NCI-H69 (cell line): ENCODE measurements around the gene KAT14.
"Not testable (repeated sequence)": the region's sequence is repeated elsewhere in the genome, so short reads cannot be mapped to it uniquely, and the experiment has no call there.

Experiments
- DNase-seq: peaks from one replicate; lab custom pipeline; 2025; lab: John Stamatoyannopoulos, UW

KAT14 gene

GRCh38 chr20:18137412-18138265 is at the start of gene KAT14, which contains the start of gene PET117:
TSS of gene KAT14 (plus strand) at chr20:18137863. CDS start at chr20:18142661, 4,798 bp downstream.
TSS of gene PET117 (plus strand) at chr20:18137863. CDS start at chr20:18137956, 93 bp downstream.
- DNase-seq, result peak; percentile 97

DNA sequence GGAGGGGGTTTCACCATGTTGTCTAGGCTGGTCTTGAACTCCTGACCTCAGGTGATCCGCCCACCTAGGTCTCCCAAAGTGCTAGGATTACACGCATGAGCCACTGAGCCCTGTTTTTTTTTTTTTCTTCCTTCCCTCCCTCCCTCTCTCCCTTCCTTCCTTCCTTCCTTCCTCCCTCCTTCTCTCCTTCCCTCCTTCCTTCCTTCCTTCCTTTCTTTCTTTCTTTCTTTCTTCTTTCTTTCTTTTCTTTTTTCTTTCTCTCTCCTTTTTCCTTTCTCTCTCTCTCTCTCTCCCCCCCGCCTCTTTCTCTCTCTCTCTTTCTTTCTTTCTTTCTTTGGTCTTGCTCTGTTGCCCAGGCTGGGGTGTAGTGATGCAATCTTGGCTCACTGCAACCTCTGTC is 49.4 kb upstream of the KAT14 start:
- DNase-seq, result not testable (repeated sequence)

DNA sequence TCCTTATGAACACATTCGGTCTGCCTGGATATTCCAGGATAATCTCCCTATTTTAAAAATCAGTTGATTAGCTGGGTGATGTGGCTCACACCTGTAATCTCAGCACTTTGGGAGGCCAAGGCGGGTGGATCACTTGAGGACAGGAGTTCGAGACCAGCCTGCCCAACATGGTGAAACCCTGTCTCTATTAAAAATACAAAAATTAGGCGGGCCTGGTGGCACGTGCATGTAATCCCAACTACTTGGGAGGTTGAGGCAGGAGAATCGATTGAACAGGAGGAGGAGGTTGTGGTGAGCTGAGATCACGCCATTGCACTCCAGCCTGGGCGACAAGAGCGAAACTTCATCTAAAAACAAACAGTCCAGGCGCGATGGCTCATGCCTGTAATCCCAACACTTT is 48.8 kb upstream of the KAT14 start:
- not testable (repeated sequence) for DNase-seq

- DNase-seq, result no peak
These were observed 47.6 kb upstream of the KAT14 start for GRCh38 chr20:18090044-18090443.

GRCh38 chr20:18090477-18090876 is 47.2 kb upstream of the KAT14 start:
- DNase-seq, result no peak

DNA sequence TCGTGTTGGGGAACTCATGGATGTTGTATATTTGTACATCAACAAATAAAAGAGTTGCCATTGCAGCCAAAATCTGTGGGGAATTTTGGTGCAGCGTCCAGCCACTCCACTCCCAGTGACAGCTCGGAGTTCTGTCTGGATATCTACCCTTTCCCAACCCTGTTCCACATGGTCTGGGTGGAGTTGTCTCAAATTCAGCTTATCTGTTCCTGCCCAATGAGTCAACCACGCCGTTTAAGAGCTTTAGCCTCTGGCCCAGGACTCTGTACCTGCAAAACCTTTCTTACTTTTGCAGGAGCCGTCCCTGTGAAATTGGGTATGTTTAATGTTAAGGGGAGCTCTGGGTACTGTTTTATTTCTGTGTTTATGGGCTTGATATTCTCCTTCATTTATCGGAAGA is 46.0 kb upstream of the KAT14 start:
- no peak for DNase-seq

DNA sequence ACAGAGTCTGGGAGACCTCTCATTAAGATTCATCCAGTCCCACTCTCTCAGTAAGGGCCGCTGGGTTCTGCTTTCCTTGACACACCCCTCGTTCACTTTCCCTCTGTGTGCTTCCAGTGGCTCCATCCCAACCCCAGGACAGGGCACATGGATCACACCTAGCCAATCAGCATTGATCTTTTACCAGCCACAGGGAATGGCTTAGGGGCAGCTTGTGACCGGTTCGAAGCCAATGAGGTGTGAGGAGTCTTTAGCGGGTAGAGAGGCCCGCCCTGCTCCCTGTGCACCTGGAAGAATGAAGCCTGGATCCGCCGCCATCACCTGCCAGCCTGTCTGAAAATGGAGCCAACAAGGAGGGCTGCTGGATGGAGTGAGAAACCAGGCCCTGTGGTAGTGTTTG is 44.8 kb upstream of the KAT14 start:
- no peak for DNase-seq

- no peak for DNase-seq
These were observed 44.3 kb upstream of the KAT14 start for GRCh38 chr20:18093388-18093787.

DNA sequence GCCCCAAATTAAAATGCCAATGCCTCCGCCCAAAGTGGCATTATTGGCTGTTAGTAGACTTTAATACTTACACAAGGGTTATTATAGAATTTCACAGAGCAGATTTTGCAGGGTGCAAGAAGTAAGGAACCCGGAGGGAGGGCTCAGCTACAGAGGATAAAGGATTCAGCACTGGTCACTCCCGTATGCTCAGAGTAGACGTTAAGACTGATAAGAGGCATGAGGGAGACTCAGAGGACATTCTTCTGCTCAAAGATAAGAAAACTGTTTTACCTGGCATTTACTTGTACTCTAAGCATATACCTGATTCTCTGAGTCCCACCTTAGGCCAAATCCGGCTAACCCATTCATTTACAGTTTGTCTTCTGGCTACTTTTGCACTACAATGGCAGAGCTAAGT is 43.5 kb upstream of the KAT14 start:
- no peak for DNase-seq

GRCh38 chr20:18100569-18100968 is 37.1 kb upstream of the KAT14 start:
- not testable (repeated sequence) for DNase-seq

DNA sequence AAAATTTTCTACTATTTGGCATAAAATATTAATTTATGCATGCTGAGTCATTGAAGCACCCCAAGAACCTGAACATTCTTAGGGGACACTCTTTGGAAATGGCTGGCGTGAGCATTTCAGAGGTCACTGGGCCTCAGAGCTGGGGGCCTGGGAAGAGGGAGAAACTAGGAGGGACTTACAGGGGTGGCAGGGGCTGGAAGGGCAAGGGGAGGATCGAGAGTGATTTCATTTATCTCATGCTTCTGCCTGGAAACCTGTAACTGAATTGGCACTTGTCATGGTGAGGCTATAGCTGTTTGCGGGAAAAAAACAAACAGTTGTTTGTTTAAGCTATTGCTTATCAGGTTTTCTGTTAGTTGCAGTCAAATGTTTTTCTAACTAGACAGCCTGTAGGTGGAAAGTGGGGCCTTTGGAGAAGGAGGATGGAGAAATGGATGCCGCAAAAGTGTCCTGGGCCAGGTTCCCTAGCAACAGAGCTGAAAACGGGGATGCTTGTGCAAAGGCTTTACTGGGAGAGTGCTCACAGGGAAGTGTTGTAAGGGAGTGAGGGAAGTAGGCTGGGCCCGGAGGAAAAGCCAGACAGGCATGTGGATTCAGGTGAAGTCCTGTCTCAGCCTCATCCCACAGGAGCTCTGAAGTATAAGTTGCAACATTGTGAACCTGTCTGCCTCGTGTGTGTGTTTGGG is 36.4 kb upstream of the KAT14 start:
- DNase-seq, result no peak

- peak; percentile 89 for DNase-seq
These were observed 34.2 kb upstream of the KAT14 start for GRCh38 chr20:18103497-18103896.

- no peak for DNase-seq
These were observed 29.3 kb upstream of the KAT14 start for GRCh38 chr20:18108326-18108725.

GRCh38 chr20:18128574-18128973 is 9.1 kb upstream of the KAT14 start:
- DNase-seq, result not testable (repeated sequence)

GRCh38 chr20:18132663-18133062 is 5.0 kb upstream of the KAT14 start:
- no peak for DNase-seq

GRCh38 chr20:18133962-18134361 is 3.7 kb upstream of the KAT14 start:
- peak; percentile 99 for DNase-seq

GRCh38 chr20:18138266-18138582 is 561 bp downstream of the KAT14 start:
- no peak for DNase-seq

DNA sequence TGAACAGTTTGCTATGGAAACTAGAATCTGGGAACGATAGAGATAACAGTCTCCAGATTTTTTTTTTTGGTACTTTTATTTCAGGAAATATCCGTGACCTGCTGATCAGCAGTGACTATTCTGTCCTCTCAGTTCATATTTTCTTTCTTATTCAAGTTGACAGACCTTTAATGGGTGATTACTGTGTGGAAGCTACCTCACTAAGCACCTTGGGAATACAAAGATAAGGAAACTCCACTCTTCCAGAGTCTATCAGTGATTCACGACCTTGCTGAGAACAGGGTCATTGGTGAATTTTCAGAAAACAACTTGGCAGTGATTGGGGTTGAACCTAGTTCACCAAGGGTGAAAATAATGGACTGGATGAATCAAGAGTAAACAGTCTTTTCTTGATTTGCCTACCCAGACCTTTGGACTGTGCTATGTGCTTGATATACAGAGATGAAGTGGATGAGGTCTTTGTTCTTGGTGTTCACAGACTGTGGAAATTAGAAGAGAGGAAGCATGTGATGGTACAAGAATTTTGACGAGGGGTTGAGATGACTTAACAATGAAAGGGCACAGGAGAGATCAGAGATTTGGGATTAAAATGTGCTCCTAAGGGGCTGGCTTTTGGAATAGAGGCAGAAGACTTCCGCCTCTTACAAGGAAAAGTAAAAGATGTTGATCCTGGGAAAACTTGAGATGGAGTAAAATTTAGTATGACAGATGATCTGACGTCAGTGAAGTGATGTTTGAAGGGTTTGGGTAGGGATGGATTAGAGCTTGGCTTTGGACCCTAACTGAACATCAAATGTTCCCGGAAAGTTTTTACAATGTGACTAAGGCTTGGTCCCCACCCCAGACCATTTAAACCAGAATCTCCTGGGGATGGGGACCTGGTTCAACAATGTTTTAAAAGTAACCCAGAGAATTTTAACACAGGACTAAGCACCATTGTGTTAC is 1.2 kb downstream of the KAT14 start:
- peak; percentile 50 for DNase-seq

- no peak for DNase-seq
These were observed 2.2 kb downstream of the KAT14 start for GRCh38 chr20:18139832-18140231.

- no peak for DNase-seq
These were observed 7.0 kb downstream of the KAT14 start for GRCh38 chr20:18144541-18145099.

DNA sequence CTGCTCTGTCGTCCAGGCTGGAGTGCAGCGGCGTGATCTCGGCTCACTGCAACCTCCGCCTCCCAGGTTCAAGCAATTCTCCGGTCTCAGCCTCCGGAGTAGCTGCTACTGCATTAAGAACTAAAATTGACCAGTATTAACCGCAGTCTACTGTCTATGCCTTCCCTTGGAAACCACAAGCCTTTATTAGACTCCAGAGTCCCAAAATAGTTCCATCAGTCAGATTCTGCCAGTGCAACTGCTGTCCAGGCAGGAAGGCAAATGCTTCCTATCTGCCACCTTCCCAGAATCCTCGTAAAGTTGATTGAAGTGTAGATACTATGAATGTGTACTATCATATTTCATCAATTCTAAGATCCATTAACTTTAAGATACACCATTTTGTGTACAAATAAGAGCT is 16.7 kb downstream of the KAT14 start:
- DNase-seq, result no peak

- no peak for DNase-seq
These were observed 18.4 kb downstream of the KAT14 start for GRCh38 chr20:18156045-18156444.
